MV-4-11 (cell line): ENCODE data around the gene ADD3.

Source experiments
- DNase-seq: peaks from one replicate; lab custom pipeline; 2025; lab: John Stamatoyannopoulos, UW

The ADD3 gene

GRCh38 chr10:110067960-110068770 is 60.4 kb downstream of the ADD3 start:
- peak; percentile 82 for DNase-seq

GRCh38 chr10:110068780-110069179 is 61.0 kb downstream of the ADD3 start:
- DNase-seq, result no peak

DNA sequence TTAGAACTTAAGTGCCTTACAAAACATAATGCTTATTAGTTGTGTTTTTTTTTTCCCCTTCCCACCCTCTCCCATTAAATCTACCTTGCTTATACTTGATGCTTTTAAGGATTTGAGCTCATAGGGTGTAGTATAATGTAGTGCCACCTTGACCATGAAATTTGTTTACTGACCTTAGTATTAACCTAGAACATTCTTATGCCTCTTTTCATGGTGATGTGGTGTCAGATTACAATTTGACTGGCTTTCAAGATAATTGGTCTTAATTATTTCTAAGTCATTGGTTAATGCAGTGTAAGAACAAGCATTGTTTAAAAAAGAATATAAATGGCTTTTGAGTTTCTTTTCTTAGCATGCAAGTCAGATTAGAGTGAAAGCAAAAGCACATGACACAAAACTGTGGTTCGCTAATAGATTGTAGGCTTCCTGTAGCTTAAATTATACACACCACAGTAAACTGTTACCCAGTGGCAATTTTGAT is 61.8 kb downstream of the ADD3 start:
- DNase-seq, result peak; percentile 42

GRCh38 chr10:110073896-110074295 is 66.1 kb downstream of the ADD3 start:
- no peak for DNase-seq

DNA sequence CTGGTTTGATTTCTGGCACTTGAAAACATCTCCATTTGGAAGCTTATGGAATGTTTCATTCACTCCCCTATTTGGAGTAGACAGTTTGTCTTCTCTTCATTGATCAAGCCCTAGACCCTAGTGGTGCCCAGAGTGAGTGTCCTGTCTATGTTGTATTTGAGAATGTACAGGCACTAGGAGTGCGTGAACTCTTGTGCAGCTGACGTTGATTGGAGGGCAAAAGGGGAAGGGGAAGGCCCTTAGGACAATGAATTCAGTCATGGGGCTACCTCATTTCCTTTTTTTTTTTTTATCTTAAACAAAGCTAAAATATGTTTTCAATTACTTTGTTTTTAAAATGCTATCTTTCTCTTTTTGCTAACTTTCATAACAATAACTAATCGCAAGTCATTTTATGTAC is 66.5 kb downstream of the ADD3 start:
- DNase-seq, result peak; percentile 71

- DNase-seq, result no peak
These were observed 67.2 kb downstream of the ADD3 start for GRCh38 chr10:110074758-110075671.

DNA sequence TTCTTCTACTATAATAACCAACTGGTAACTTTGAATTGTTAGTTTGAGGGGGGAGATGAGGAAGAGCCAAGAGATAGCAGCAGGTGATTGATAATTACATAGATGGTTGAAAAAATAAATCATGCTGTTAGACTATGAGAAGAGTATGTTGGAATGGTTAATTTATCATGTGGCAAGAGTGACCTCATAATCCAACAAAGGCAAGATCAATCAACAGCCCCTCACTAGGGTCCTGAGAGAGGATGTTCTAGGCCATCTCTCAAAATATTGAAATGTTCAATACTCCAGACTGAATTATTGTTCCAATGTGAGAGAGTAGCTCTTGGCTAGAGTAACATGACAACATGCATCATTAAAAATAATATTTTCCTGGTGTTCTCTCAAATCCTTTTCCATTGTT is 67.9 kb downstream of the ADD3 start:
- DNase-seq, result no peak

- peak; percentile 99 for DNase-seq
These were observed 69.0 kb downstream of the ADD3 start for GRCh38 chr10:110076559-110077318.

GRCh38 chr10:110077436-110078130 is 69.8 kb downstream of the ADD3 start:
- DNase-seq, result peak; percentile 78

DNA sequence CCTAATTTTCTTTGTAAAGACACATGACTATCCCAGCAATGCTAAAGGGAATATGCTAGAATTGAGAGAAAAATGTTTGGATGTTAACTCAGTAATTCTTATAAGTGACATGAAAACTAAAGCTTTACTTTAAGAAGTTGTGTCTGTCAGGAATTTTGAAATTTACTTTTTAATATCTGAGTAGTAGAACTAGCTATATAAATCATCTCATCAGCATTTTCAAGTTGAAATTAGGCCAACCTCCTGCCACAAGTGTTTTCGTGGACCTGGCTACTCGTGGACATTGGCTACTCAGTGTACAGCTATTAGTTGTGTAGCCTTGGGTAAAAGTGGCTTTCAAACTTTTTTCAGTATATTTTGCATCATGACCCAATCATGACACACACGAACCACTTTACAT is 70.5 kb downstream of the ADD3 start:
- no peak for DNase-seq

DNA sequence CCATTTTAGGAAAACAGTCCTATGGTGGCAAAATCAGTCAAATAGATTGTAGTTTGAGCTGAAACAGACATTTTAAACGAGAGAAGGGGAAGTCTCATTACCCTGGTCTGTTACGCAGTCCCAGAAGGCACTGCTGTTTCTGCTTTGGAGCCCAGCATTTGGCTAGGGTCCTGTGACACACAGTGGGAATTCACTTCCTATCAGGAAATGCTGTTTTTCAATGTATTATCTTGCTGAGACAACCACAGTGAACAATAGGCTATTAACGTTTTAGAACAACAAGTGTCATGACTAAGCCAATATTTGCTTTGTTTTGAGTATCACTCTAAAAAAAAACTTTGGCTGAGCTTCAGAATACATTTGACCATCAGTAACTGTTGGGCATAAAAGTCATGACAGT is 74.1 kb downstream of the ADD3 start:
- DNase-seq, result peak; percentile 59

- no peak for DNase-seq
These were observed 76.1 kb downstream of the ADD3 start for GRCh38 chr10:110083884-110084283.

DNA sequence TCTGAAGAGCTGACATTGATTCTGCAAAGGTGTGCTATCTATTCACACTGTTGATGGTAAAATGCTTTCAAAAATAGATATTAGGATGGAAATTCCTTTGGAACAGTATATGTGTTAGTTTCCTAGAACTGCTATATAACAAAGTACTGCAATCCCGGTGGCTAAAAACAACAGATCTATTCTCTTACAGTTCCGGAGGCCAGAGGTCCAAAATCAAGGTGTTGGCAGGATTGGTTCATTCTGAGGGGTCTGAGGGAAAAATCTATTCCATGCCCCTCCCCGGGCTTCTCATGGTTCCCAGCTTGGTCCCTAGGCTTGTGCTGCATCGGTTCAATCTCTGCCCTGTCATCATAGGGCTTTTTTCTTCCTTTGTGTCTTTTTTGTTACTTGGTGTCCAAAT is 79.9 kb downstream of the ADD3 start:
- no peak for DNase-seq

DNA sequence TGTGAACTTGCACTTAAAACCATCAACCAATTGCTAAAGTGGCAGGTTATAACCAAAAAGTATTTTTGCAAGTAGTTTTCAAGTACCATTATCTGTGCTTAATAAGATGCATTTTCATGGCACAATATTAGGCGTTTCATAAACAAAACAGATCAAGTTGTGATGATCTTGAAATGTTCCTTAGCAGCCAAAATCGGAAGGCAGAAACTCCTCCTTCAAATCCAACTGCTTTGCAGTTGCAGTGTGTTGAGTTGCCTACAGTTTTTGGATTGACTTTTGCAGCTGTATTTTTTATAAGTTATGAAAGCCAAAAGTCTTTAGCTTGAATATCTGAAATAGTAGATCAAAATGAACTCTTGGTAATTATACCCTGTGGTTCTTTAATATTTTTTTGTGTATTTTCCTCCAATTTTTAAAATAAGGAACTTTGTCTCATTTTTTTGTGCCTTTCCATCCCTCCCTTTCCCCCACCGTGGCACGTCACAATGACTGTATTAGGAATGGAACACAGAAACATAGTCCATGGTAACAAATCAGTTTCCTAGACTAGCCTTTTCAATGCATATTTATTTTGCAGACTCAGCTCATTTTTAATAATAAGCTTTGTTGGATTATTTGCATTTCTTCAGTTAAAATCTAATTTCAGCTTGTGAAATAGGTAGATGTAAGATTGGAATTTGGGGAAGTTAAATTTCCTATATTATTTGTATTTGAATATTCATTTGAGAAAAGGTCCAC is 80.8 kb downstream of the ADD3 start:
- no peak for DNase-seq

- DNase-seq, result no peak
These were observed 84.0 kb downstream of the ADD3 start for GRCh38 chr10:110091830-110092229.

- no peak for DNase-seq
These were observed 85.9 kb downstream of the ADD3 start for GRCh38 chr10:110093722-110094121.

DNA sequence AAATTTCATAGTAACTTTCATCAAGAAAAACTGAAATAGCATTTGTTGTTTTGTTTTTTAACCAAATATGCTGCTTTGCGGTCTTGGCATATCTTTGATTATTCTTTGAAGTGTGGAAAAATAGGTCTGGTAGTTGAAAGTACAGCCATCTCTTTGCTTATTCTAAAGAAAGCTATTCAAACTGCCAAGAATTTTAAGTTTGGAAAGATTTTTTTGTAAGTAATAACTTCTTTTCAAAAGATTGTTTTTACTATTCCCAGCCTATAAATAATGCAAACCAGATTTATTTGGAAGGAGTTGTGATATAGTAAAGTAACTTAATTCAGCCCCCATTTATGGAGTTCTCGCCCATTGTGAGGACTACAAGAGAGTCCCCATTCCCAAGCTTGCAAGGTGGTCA is 87.0 kb downstream of the ADD3 start:
- DNase-seq, result no peak

- no peak for DNase-seq
These were observed 93.8 kb downstream of the ADD3 start for GRCh38 chr10:110101464-110102144.

DNA sequence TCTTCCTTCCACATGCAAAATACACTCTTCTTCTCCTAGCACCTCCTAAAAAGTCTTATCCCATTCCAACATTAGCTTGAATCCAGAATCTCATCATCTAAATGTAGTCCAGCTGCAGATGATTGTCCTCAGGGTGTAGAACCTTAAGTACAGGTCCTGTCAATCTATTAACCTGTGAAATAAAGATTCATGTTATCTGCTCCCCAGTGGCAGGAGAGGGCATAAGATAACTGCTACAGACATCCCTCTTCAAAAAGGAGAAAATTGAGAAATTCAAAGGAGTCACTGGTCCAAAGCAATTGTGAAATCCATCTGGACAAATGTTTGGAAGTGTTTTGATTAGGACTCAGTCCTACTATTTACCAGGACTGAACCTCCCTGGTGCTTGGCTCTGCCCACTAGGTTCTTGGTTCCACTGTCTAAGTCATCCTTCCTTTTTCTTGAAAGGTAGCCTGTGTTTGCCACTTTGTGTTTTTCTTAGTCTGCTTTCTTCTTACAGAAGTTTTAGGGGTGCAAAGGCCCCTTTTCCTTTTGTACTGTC is 96.2 kb downstream of the ADD3 start:
- DNase-seq, result no peak

- no peak for DNase-seq
These were observed 98.1 kb downstream of the ADD3 start for GRCh38 chr10:110105873-110106272.
